GM12878 (cell line): ENCODE data around the gene MAPKAP1. TPM values are rescaled to one million over a fixed set of nuclear protein-coding genes. Genes with fewer than 3 reads are reported as not detected.

Experiments used
- ATAC-seq: fragments of 200-7000 bp; cut with Tn5 transposase; 3 replicates; pipeline ENCODE4 v1.9.1; 2020; ENCODE audit warnings: mild to moderate bottlenecking, moderate library complexity
- BruUV-seq: library from RNA; stranded (reverse); fragments of 400-500 nt; replicated peaks from 2 replicates; lab custom pipeline; 2021; lab: Mats Ljungman, UMichigan
- CTCF ChIA-PET: fragments of 300-600 bp; sonication (Branson Sonifier 250); formaldehyde crosslinking; extraction: SDS; loops from one replicate; lab custom pipeline; 2021; ENCODE audit warnings: inconsistent platforms; lab: Yijun Ruan, JAX
- POLR2A ChIA-PET: fragments of 350-600 bp; formaldehyde crosslinking; extraction: SDS; loops from one replicate; lab custom pipeline; 2021; ENCODE audit warnings: inconsistent platforms; lab: Charles Lee
- RAD21 ChIA-PET: fragments of 300-600 bp; sonication (Branson Sonifier 250); formaldehyde crosslinking; loops from one replicate; lab custom pipeline; 2023; ENCODE audit warnings: antibody characterized with exemption; ENCODE audit not compliant: unreplicated experiment; lab: Charles Lee
- SMC1A ChIA-PET: fragments of 300-600 bp; sonication (Branson Sonifier 250); formaldehyde crosslinking; loops from one replicate; lab custom pipeline; 2023; ENCODE audit not compliant: unreplicated experiment, uncharacterized antibody; lab: Charles Lee
- DNase-seq: peaks from one replicate; pipeline ENCODE4 v3.0.0-alpha.2; 2011; ENCODE audit warnings: low read depth, low spot score
- FAIRE-seq: peaks from 3 replicates; lab custom pipeline; 2011; peaks lifted over from hg19 to GRCh38; lab: Jason Lieb, UNC
- H2AFZ ChIP-seq: 2 replicates; pipeline ENCODE4 v1.6.0; 2011; ENCODE audit warnings: low read depth, low read length, control low read depth; ENCODE audit not compliant: control insufficient read depth
- H3K27ac ChIP-seq: 2 replicates; pipeline ENCODE4 v1.5.1; 2011; ENCODE audit warnings: control low read depth; ENCODE audit not compliant: control insufficient read depth, insufficient read depth
- H3K27me3 ChIP-seq, 2 experiments: replicated peaks in 1 of 2; 2 replicates each; pipeline versions ENCODE4 v1.6.0 to v1.6.1; 2011; ENCODE audit warnings: low read length in 1 of 2; ENCODE audit not compliant: control insufficient read depth in 2 of 2, insufficient read depth in 2 of 2
- H3K36me3 ChIP-seq, 2 experiments: 2 replicates each; pipeline ENCODE4 v1.5.1; 2011; ENCODE audit warnings: low read length in 1 of 2; ENCODE audit not compliant: control insufficient read depth in 2 of 2, insufficient read depth in 2 of 2
- H3K4me1 ChIP-seq: 2 replicates; pipeline ENCODE4 v1.6.1; 2011; ENCODE audit warnings: mild to moderate bottlenecking, low read length, moderate library complexity, mixed read lengths; ENCODE audit not compliant: control insufficient read depth, insufficient read depth
- H3K4me2 ChIP-seq: 2 replicates; pipeline ENCODE4 v1.6.0; 2011; ENCODE audit warnings: control low read depth; ENCODE audit not compliant: control insufficient read depth, insufficient read depth
- H3K4me3 ChIP-seq: fragments of 200-600 bp; sonication (generic); 2 replicates; pipeline ENCODE4 v1.5.1; 2016
- H3K79me2 ChIP-seq: 2 replicates; pipeline ENCODE4 v1.6.0; 2011; ENCODE audit warnings: low read length; ENCODE audit not compliant: control insufficient read depth, insufficient read depth
- H3K9ac ChIP-seq: 2 replicates; pipeline ENCODE4 v1.8.0; 2011; ENCODE audit warnings: low read length, control low read depth, mixed read lengths; ENCODE audit not compliant: control insufficient read depth, insufficient read depth
- H3K9me3 ChIP-seq: replicated peaks from 3 replicates; pipeline ENCODE4 v1.5.1; 2011; ENCODE audit warnings: mild to moderate bottlenecking, low read length; ENCODE audit not compliant: control insufficient read depth, insufficient read depth
- H4K20me1 ChIP-seq: 2 replicates; pipeline ENCODE4 v1.6.0; 2011; ENCODE audit not compliant: control insufficient read depth, insufficient read depth
- BCL11A ChIP-seq: IDR thresholded peaks from 2 replicates; pipeline ENCODE4 v1.6.1; 2011; ENCODE audit warnings: low read depth, low read length
- BCL3 ChIP-seq: IDR thresholded peaks from 2 replicates; pipeline ENCODE4 v1.6.1; 2011; ENCODE audit warnings: borderline replicate concordance, low read depth, mild to moderate bottlenecking, moderate library complexity, low read length; ENCODE audit not compliant: insufficient read depth, poor library complexity, severe bottlenecking
- BRCA1 ChIP-seq: IDR thresholded peaks from 2 replicates; pipeline ENCODE4 v1.6.1; 2011; ENCODE audit warnings: low read depth, low read length, improper control_type of control experiment
- E2F4 ChIP-seq: IDR thresholded peaks from 2 replicates; pipeline ENCODE4 v1.6.1; 2012; ENCODE audit warnings: low read depth, low read length, improper control_type of control experiment
- FOXK2 ChIP-seq: fragments of 450-650 bp; IDR thresholded peaks from 2 replicates; pipeline ENCODE4 v1.6.1; 2017; ENCODE audit warnings: mild to moderate bottlenecking, moderate library complexity
- HCFC1 ChIP-seq: fragments of 150-350 bp; IDR thresholded peaks from 2 replicates; pipeline ENCODE4 v1.6.1; 2014; ENCODE audit warnings: low read length
- IKZF1 ChIP-seq: fragments of 450-650 bp; conservative IDR thresholded peaks from 2 replicates; pipeline ENCODE4 v1.6.1; 2017; ENCODE audit warnings: antibody characterized with exemption, mild to moderate bottlenecking
- PAX8 ChIP-seq: fragments of 450-650 bp; IDR thresholded peaks from 2 replicates; pipeline ENCODE4 v1.6.1; 2017; ENCODE audit warnings: mild to moderate bottlenecking, moderate library complexity
- POLR2AphosphoS5 ChIP-seq: IDR thresholded peaks from 2 replicates; pipeline ENCODE4 v1.6.1; 2011; ENCODE audit warnings: mild to moderate bottlenecking, low read length, inconsistent platforms
- TARDBP ChIP-seq: IDR thresholded peaks from 2 replicates; pipeline ENCODE4 v1.6.1; 2016; ENCODE audit warnings: borderline replicate concordance
- YBX1 ChIP-seq: fragments of 450-650 bp; IDR thresholded peaks from 2 replicates; pipeline ENCODE4 v1.6.1; 2016; ENCODE audit warnings: antibody characterized with exemption
- ZNF24 ChIP-seq: fragments of 450-650 bp; IDR thresholded peaks from 2 replicates; pipeline ENCODE4 v1.6.1; 2017; ENCODE audit warnings: antibody characterized with exemption, mild to moderate bottlenecking
- ZNF384 ChIP-seq: IDR thresholded peaks from 2 replicates; pipeline ENCODE4 v1.6.1; 2012; ENCODE audit warnings: low read depth, mild to moderate bottlenecking, low read length, improper control_type of control experiment, borderline replicate concordance
- ZZZ3 ChIP-seq: IDR thresholded peaks from 2 replicates; pipeline ENCODE4 v1.6.1; 2011; ENCODE audit warnings: low read depth; ENCODE audit not compliant: control insufficient read depth, insufficient read length
- WGBS: methylation state at CpG from one replicate; pipeline ENCODE4 v1.1.6; 2016; ENCODE audit warnings: low lambda C conversion rate; ENCODE audit not compliant: insufficient replicate concordance, insufficient coverage; ENCODE audit errors: missing lambda C conversion rate; 5-methylcytosine and 5-hydroxymethylcytosine counted together
- in situ Hi-C: fragments of 300-500 bp; cut with MboI; formaldehyde crosslinking; loops from 9 replicates; pipeline ENCODE4 v1.14.3; 2018; ENCODE audit warnings: mixed read lengths
- intact Hi-C: fragments of 100-400 bp; cut with micrococcal nuclease; formaldehyde crosslinking; loops from one replicate; pipeline ENCODE4 v1.14.2; 2022; ENCODE audit not compliant: unreplicated experiment
- polyA plus RNA-seq, 11 experiments: library from polyadenylated mRNA; depleted of rRNA in 4 of 11; unstranded in 6 of 11; stranded (reverse) in 5 of 11; fragments of >200 nt; fragmentation: Nextera tagmentation in 4 of 11; fragmentation: Illumina TruSeq in 1 of 11; extraction: Ambion mirVana in 4 of 11; extraction: Trizol in 1 of 11; gene quantifications; 1 replicate in 1 of 11; 2 replicates in 10 of 11; pipeline versions ENCODE4 v1.2.1 to v1.2.3, GENCODE V29; 2011 to 2016; ENCODE audit warnings: inconsistent platforms in 2 of 11, missing spikeins in 2 of 11, low read depth in 1 of 11
- total RNA-seq, 4 experiments: library from RNA; depleted of rRNA in 3 of 4; stranded (reverse); fragments of >200 nt in 3 of 4; fragmentation: Illumina TruSeq in 1 of 4; extraction: Trizol in 1 of 4; gene quantifications; 2 replicates each; pipeline versions ENCODE4 v1.2.1 to v1.2.3, GENCODE V29; 2013 to 2021
- TF ChIP-seq, protein P1 (sequence below): IDR thresholded peaks from 2 replicates; pipeline ENCODE4 v1.6.1; 2011; ENCODE audit warnings: borderline replicate concordance, low read depth, mild to moderate bottlenecking, moderate library complexity, mixed read lengths, low read length; ENCODE audit not compliant: insufficient read depth; ENCODE audit errors: extremely low read length

Gene MAPKAP1
- total and polyA plus RNA-seq, 10 of the 15 experiments (the other 5 are each of a cell fraction or from before 2014, with no cell fraction given) = 5.1 to 188 (median 105) TPM

- no peak for TF ChIP-seq BRCA1
- TF ChIP-seq ZZZ3 = no peak
- TF ChIP-seq PAX8 = no peak
- no peak; the same call in none of the 2 replicates for TF ChIP-seq IKZF1
Observed at GRCh38 chr9:125407974-125408900, 298.8 kb downstream of the MAPKAP1 start (continued).

- intact Hi-C loops = loop anchor here (5.0 kb wide), 2 partner anchors 990 to 1085 kb away; no protein-coding TSS in a partner anchor
- FAIRE-seq = no peak
- Histone ChIP-seq H4K20me1 (no peaks in the 10 kb centered on the region; the same call in 1 of the 2 replicates), H3K9ac (peak overlapping the region; percentile 35), H3K36me3 (no peaks in the 10 kb centered on the region), H3K4me1 (peaks cover 10% of the 10 kb centered on the region), H3K27ac (no peak overlapping the region), H3K79me2 (no peaks in the 10 kb centered on the region), H2AFZ (peak overlapping the region; percentile 79), H3K4me2 (peak overlapping the region; percentile 98), H3K9me3 (no peaks in the 10 kb centered on the region; the same call in 2 of the 3 replicates), H3K4me3 (peak overlapping the region; percentile 70; the same call in 1 of the 2 replicates), H3K27me3 (no peaks in the 10 kb centered on the region)
- BruUV-seq = no TSS peak
- no peak for DNase-seq
- ChIA-PET POLR2A (interaction anchor here (0.8 to 0.9 kb wide), 2 partner anchors 151 to 223 kb away, joined by 3 read pairs; no protein-coding TSS in a partner anchor), CTCF (interaction anchor here (0.6 to 3.4 kb wide), 49 partner anchors 8 to 1150 kb away, joined by 3 to 34 read pairs (median 3); no protein-coding TSS in a partner anchor), SMC1A (interaction anchor here (0.6 to 2.3 kb wide), 19 partner anchors 8 to 1084 kb away, joined by 3 to 15 read pairs (median 4); no protein-coding TSS in a partner anchor), RAD21 (interaction anchor here (0.6 to 2.5 kb wide), 36 partner anchors 9 to 1150 kb away, joined by 3 to 26 read pairs (median 4); no protein-coding TSS in a partner anchor)
- 19% methylated on average over 17 of the region's 17 CpGs for WGBS
- in situ Hi-C loops = loop anchor here (5.0 kb wide), 3 partner anchors 825 to 1070 kb away; no protein-coding TSS in a partner anchor
- ATAC-seq = peak; percentile 43
- TF ChIP-seq, protein P1, sequence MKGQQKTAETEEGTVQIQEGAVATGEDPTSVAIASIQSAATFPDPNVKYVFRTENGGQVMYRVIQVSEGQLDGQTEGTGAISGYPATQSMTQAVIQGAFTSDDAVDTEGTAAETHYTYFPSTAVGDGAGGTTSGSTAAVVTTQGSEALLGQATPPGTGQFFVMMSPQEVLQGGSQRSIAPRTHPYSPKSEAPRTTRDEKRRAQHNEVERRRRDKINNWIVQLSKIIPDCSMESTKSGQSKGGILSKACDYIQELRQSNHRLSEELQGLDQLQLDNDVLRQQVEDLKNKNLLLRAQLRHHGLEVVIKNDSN = no peak
- TF ChIP-seq ZNF384 = no peak
- no peak for TF ChIP-seq YBX1
- TF ChIP-seq BCL11A = no peak
- no peak for TF ChIP-seq FOXK2
- TF ChIP-seq ZNF24 = no peak
- no peak for TF ChIP-seq BCL3
- no peak for TF ChIP-seq HCFC1
- TF ChIP-seq E2F4 = no peak
- TF ChIP-seq TARDBP = no peak
- TF ChIP-seq POLR2AphosphoS5 = no peak
Observed at GRCh38 chr9:125407432-125407973, 299.5 kb downstream of the MAPKAP1 start.
